IPS-18a (cell line): Measurements from ENCODE around the gene GRIFIN.

Source experiments
- H3K27ac ChIP-seq: one replicate; pipeline ENCODE4 v1.5.1; 2013; ENCODE audit warnings: low read length
- H3K27me3 ChIP-seq: one replicate; pipeline ENCODE4 v1.6.1; 2013; ENCODE audit warnings: mild to moderate bottlenecking, low read length; ENCODE audit not compliant: control insufficient read depth, insufficient read depth
- H3K36me3 ChIP-seq: one replicate; pipeline ENCODE4 v1.6.1; 2013; ENCODE audit warnings: low read depth, low read length; ENCODE audit not compliant: control insufficient read depth
- H3K4me1 ChIP-seq: one replicate; pipeline ENCODE4 v1.6.1; 2013; ENCODE audit warnings: low read depth, low read length; ENCODE audit not compliant: control insufficient read depth
- H3K4me3 ChIP-seq: one replicate; pipeline ENCODE4 v1.5.1; 2013; ENCODE audit warnings: low read length
- H3K9ac ChIP-seq: one replicate; pipeline ENCODE4 v1.6.1; 2013; ENCODE audit warnings: mild to moderate bottlenecking, low read length, moderate library complexity
- H3K9me3 ChIP-seq: one replicate; pipeline ENCODE4 v1.6.1; 2013; ENCODE audit warnings: low read depth, low read length; ENCODE audit not compliant: control insufficient read depth

GRIFIN gene

DNA sequence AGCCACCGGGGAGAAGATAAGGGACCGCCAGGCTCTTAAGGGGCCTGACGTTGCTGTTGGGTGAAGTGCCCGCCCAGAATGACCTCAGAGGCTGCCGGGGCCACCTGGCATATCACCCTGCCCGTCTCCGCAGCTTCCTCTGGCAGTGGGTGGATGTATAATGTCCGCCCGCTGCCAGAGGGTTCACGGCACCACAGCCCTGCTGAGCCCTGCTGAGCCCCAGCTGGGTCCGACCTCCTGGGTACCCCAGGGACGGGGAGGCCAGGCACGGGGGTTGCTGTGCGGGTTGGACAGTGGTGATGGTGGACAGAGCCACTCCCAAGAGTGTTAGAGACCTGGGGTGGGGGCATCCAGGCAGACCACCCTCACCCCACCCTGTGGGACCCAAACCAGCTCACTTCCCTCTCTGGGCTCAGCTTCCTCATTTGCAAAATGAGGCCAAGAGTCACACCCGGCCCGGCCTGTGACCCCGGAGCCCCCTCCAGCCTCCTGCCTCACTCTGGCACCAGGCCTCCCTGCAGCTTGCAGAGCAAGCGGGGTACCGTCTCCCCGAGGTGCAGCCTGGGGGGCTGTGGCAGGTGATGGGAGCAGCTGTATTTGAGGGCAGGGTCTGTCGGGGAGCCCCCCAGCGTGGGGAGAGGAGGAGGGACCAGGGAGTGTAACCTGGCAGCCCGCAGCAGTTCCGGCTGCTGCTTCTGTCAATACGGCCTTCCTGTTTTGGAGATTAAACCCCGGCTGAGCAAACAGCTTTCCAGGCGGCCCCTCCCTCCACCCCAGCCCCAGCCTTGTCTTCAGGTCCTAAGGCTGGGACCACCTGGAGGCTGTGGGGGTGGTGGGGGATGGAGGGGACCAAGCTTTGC is 34.9 kb upstream of the GRIFIN start:
- H3K27me3 ChIP-seq: no peaks in the 10 kb centered on the region
- no peak overlapping the region for H3K27ac ChIP-seq
- no peak overlapping the region for H3K4me3 ChIP-seq
- H3K36me3 ChIP-seq: no peaks in the 10 kb centered on the region
- no peaks in the 10 kb centered on the region for H3K9me3 ChIP-seq
- H3K4me1 ChIP-seq: peaks cover 9% of the 10 kb centered on the region
- no peak overlapping the region for H3K9ac ChIP-seq

DNA sequence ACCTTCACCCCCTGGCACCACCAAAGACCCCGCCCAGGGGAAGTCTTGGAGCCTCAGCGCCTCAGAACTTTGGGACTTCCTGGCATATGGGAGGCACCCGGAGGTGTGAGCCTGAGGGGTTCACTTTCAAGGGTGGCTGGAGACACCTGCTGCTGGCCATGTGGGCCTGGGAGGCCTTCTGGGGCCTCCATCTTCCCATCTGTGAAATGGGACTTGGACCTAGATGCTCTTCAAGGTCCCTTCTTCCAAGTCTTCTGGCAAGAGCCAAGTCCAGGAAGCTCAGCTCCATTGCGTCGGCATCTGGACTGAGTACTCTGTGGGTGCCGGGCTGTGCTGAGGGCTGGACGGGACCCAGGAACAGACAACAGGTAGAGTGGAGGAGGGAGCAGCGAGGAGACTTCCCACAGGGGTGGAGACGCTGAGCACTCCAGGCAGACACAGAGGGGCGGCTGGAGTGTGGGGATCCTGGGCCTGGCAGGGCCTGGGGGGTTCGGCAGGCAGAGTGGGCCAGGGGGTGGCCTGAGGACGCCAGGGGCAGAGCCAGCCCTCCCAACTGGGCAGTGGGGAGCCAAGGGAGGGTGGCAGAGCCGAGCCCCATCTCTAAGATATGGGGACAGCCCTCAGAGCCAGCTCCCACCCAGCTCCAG is 34.1 kb upstream of the GRIFIN start:
- Histone ChIP-seq H3K27ac (no peak overlapping the region), H3K36me3 (no peaks in the 10 kb centered on the region), H3K4me1 (peaks cover 9% of the 10 kb centered on the region), H3K9me3 (no peaks in the 10 kb centered on the region), H3K4me3 (no peak overlapping the region), H3K27me3 (no peaks in the 10 kb centered on the region), H3K9ac (no peak overlapping the region)

DNA sequence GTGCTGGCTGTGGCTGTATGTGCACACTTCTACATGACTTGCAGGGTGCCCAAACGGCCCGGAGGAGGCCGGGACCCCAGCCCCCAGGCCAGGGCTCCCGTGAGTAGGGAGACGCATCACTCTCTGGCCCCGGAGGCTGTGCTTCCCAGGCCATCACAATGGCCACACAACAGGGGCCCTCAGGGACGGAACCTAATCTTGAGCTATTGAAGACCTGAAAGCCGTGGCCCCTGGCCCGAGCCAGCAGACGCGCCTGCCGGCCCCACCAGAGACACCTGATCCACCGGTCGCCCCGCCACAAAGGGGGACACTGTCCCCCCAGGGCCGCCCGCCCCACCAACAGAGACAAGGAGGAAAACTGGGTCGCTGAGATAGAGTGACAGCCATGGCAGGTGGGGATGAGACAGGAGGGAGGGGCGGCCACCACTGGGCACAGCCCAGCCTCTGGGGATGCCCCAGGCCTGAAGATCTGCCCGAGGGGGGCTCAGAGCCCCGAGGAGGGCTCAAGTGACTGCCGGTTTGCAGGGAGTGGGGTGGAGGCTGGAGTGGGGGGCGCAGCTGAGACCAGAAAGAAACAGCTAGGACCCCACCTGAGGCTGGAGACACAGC is 33.2 kb upstream of the GRIFIN start:
- no peak overlapping the region for H3K9ac ChIP-seq
- H3K27ac ChIP-seq: no peak overlapping the region
- peaks cover 9% of the 10 kb centered on the region for H3K4me1 ChIP-seq
- H3K36me3 ChIP-seq: no peaks in the 10 kb centered on the region
- H3K4me3 ChIP-seq: no peak overlapping the region
- no peaks in the 10 kb centered on the region for H3K9me3 ChIP-seq
- H3K27me3 ChIP-seq: no peaks in the 10 kb centered on the region

DNA sequence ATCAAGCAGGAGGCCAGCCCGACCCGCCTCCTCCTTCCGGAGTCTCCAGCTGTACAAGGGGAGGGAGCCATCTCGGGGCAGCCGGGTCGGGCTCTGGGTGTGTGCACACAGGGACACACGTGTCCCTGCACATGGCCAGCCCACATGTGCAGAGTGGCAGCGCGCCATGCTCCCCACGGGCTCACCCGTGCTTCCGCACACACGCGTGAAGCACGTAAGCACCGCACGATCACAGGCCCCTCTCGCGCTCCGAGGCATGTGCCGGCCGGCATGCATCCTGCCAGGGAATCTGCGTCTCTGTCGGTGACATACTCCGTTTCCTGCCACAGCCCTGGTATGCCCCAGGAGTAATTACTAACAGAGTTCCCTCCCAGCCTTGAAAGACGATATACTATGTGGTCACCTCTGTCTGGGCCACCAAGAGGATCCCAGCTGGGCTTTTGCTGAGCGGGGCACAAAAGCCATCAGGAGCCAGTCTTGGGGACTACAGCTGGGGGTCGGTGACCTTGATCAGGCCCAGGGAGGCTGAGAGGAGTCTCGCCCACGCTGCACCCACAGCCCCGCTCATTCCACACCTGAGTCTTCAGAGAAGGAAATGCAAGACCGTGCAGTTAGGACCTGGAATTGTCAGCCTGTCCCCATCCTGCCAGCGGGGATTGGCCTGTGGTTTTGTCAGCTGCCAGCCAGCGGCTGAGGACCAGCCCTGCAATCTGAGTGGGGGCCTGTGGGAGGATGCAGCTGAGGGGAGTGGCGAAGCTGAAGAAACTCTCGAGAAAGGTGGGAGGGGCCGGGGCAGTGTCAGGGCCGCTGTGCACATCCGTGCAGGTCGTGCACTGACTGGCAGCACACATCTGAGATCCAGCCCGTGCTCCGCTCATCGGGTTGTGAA is 32.4 kb upstream of the GRIFIN start:
- Histone ChIP-seq H3K4me3 (no peak overlapping the region), H3K9me3 (no peaks in the 10 kb centered on the region), H3K9ac (no peak overlapping the region), H3K27me3 (no peaks in the 10 kb centered on the region), H3K36me3 (no peaks in the 10 kb centered on the region), H3K4me1 (peaks cover 9% of the 10 kb centered on the region), H3K27ac (no peak overlapping the region)

DNA sequence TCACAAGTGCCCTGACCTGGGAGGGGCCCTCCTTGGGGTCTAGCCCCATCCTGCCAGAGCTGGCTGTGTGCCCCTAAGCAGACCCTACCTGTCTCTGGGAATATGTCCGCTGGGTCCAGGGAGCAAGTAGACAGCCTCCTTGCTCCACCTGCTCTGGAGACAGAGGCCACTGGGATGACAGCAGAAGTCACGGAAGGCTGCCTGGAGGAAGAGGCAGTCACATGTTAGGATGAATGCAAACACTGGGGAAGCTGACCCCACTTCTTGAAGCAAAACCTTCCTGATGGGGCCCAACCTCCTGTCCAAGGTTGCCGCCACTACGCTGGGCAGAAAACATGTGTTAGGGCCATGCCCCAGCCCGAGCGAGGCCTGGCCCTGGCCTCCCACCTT is 31.7 kb upstream of the GRIFIN start:
- Histone ChIP-seq H3K27me3 (no peaks in the 10 kb centered on the region), H3K9ac (no peak overlapping the region), H3K9me3 (no peaks in the 10 kb centered on the region), H3K36me3 (no peaks in the 10 kb centered on the region), H3K4me3 (no peak overlapping the region), H3K27ac (no peak overlapping the region), H3K4me1 (peaks cover 9% of the 10 kb centered on the region)

DNA sequence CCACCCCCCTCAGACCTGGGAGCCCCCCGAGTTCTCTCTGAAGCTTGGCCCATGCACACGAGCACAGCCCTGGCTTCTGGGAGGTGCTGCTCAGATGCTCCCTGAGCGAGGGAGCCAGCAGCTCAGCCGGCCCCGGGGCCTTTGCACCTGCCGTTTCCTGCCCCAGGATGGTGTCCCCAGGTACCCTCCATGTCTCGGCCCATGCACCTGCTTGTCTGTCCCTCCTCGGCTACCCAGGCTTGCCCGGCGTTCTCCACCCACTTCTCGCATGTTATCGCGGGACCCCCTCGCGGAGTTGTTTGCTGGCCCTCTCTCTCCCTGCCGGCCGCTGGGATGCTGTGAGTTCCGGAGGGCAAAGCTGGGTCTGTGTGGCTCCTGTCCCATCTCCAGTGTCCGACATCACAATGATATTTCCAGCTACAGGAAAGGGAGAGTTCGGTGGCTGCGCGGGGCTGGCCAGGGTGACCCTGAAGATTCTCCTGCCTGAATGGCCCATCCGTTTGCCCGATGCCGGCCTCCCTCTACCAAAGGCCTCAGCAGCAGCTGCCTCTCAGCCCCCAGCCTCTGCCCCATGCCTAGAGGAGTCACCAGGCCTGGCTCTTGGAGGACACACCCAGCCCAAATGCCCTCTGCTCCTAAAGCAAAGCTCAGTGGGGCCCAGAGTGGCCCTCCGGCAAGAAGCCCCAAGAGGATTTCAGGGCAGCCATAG is 31.2 kb upstream of the GRIFIN start:
- no peaks in the 10 kb centered on the region for H3K9me3 ChIP-seq
- H3K27me3 ChIP-seq: no peaks in the 10 kb centered on the region
- H3K9ac ChIP-seq: no peak overlapping the region
- H3K4me1 ChIP-seq: peaks cover 9% of the 10 kb centered on the region
- H3K4me3 ChIP-seq: no peak overlapping the region
- no peak overlapping the region for H3K27ac ChIP-seq
- H3K36me3 ChIP-seq: no peaks in the 10 kb centered on the region

DNA sequence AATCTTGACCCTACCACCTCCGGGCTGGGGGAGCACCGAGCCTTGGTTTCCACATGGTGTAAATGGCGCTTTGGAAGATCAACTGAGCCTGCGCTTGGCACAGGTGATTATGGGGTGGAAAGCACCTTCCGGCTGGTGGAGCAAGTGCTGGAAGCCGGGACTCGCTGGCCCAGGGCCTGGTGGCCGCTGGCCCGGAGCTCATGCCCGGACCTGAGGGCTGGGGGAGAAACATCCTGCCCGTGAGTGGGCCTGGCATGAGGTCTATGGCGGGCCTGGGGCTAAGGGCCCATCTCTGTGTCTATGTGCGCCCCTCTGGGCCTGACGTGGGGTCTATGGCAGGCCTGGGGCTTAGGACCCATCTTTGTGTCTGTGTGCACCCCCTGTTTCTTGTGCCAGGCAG is 29.2 kb upstream of the GRIFIN start:
- Histone ChIP-seq H3K27me3 (no peaks in the 10 kb centered on the region), H3K9ac (no peak overlapping the region), H3K36me3 (no peaks in the 10 kb centered on the region), H3K9me3 (no peaks in the 10 kb centered on the region), H3K4me1 (peaks cover 12% of the 10 kb centered on the region), H3K27ac (no peak overlapping the region), H3K4me3 (no peak overlapping the region)

DNA sequence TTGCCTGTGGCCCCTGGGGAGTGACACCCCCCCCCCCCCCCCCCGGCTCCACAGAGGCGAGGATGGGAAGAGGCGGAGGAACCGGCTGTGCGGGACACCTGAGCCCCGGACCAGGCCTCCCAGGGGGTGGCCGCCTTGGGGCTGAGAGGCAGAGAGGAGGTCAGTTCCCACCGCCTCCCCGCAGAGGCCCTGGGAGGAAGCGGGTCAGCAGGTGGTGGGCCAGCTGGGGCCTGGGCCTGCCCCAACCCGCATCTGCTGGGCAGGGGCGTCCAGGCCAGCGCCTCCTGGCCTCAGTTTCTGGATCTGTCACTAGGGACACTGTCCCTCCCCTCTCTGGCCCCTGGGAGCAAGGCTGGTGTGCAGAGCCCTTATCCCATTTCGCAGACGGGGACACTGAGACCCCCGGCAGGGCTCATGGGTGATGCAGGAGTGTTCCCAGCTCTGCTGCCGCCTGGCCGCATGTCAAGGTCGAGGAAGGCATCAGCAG is 28.7 kb upstream of the GRIFIN start:
- H3K4me3 ChIP-seq: no peak overlapping the region
- H3K9me3 ChIP-seq: no peaks in the 10 kb centered on the region
- no peak overlapping the region for H3K9ac ChIP-seq
- H3K27me3 ChIP-seq: no peaks in the 10 kb centered on the region
- H3K27ac ChIP-seq: no peak overlapping the region
- H3K36me3 ChIP-seq: no peaks in the 10 kb centered on the region
- H3K4me1 ChIP-seq: peaks cover 17% of the 10 kb centered on the region

DNA sequence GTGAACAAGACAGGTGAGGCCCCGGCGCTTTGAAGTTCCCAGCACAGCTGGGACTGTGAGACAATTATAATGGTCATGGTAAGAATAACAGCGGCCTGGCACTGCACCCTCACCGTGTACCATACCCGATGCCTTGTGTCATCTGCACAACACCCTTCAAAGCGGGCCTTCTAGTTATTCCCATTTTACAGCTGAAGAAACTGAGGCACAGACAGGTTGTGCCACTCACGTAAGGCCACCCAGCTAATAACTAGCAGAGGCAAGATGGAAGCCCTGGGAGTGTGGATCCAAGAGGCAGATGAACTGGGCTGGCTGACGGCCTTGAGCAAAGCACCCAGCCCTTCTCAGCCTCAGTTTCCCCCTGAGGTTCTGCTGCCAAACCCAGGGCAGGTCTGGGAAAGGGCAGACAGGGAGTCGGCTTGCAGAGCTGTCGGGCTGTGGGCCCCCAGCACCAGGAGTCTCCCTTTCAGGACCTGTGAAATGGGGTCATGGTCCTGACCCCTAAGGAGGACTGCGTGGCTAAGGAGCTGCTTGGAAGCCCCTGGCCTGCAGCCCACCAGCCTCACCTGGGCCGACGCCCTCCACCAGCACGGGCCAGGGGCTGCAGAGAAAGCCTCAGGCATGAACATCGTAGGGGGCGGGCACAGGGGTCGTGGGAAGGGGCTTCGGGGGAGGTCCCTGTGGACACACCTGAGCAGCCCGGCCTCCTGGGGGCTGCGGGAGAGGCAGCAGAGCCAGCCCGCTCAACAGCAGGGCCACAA is 28.1 kb upstream of the GRIFIN start:
- Histone ChIP-seq H3K4me3 (no peak overlapping the region), H3K27me3 (no peaks in the 10 kb centered on the region), H3K9ac (no peak overlapping the region), H3K4me1 (peaks cover 21% of the 10 kb centered on the region), H3K27ac (no peak overlapping the region), H3K9me3 (no peaks in the 10 kb centered on the region), H3K36me3 (no peaks in the 10 kb centered on the region)
